ENCODE data around the gene MARF1.

MARF1 gene

GRCh38 chr16:15602285-15603044, 40.5 kb downstream of the MARF1 start:
- DNase-seq (ENCODE audit: low read depth in 3 of 3): no peak

DNA sequence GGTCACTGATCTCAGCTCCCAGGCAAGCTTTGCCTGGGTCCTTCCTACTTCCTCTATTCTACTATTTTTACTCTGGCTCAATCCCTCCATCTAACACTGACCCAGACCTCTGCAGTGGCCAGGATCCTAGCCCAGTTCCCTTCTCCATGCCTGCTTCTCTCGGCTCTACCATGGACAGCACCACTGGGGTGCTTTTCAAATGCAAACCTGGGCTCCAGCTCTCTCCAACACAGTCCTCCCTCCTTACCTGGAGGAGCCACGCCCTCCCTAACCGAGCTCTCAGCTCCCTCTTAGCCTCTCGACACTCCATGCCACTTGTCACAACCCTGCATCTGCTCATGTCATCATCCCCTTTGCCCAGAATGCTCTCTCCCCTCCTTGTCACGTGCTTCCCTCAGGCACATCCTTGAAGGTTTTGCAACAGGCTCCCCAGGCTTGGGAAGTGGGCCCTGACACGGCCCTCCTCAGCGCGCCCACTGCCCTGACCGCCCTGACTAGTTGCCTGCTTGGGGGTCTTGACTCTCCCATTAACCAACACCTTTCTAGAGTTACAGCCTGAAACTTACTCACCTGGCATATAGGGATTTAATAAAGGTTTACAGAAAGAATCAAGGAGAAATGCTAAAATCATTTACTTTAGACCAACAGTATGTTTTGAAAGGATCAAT, 41.6 kb downstream of the MARF1 start:
- DNase-seq (ENCODE audit: low read depth in 3 of 3): no peak

GRCh38 chr16:15599303-15600070, 43.5 kb downstream of the MARF1 start:
- DNase-seq (ENCODE audit: low read depth in 3 of 3): no peak

DNA sequence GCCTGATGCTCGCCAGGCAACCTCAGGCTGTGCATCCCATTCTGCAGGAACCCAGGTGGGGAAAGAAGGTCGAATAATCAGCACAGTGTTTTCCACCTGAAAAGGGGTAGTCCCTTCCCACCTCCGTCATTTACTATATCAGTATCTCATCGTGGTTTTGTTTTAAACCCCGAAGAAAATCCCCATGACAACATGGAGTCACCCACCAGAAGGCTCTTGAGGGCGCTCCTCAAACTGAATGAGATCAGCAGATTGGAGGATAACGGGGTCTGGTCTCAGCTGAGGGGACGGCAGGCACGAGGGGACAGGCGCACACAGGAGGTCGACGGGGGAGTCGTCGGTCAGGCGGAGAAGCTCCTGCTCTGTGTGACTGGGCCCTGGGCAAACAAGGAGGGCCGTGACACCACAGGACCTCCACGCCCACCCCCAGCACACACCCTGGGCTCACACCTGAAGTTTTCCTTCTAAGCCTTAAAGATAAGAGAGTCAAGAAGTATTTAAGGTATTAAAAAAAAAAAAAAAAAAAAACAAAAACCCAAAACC, 44.2 kb downstream of the MARF1 start:
- no peak for DNase-seq (ENCODE audit: low read depth in 3 of 3)

GRCh38 chr16:15597822-15598647, 44.9 kb downstream of the MARF1 start:
- no peak for DNase-seq (ENCODE audit: low read depth in 3 of 3)

- DNase-seq (ENCODE audit: low read depth in 3 of 3): no peak
Measured at GRCh38 chr16:15597135-15597534, 45.8 kb downstream of the MARF1 start.

- no peak for DNase-seq (ENCODE audit: low read depth in 3 of 3)
Measured at GRCh38 chr16:15594711-15595320, 48.1 kb downstream of the MARF1 start.

GRCh38 chr16:15593235-15593634, 49.7 kb downstream of the MARF1 start:
- no peak for DNase-seq (ENCODE audit: low read depth in 3 of 3)

DNA sequence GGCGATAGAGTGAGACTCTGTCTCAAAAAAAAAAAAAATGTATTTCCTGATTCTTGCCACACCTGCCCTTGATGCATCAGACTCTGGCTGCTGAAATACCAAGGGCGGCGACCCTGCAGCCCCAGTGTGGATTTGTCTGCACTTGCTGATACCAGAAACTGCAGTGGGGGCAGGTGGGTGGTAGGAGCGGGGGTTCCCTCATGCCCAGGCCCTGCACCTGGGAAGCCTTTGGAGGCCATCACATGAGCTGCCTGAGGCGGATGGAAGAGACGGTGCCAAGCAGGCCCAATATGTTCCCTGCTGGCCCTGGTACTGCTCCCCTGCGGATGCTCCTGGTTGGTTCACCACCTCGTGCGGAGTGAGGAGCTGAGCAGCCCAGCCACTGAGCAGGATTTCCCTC, 50.6 kb downstream of the MARF1 start:
- no peak for DNase-seq (ENCODE audit: low read depth in 3 of 3)

DNA sequence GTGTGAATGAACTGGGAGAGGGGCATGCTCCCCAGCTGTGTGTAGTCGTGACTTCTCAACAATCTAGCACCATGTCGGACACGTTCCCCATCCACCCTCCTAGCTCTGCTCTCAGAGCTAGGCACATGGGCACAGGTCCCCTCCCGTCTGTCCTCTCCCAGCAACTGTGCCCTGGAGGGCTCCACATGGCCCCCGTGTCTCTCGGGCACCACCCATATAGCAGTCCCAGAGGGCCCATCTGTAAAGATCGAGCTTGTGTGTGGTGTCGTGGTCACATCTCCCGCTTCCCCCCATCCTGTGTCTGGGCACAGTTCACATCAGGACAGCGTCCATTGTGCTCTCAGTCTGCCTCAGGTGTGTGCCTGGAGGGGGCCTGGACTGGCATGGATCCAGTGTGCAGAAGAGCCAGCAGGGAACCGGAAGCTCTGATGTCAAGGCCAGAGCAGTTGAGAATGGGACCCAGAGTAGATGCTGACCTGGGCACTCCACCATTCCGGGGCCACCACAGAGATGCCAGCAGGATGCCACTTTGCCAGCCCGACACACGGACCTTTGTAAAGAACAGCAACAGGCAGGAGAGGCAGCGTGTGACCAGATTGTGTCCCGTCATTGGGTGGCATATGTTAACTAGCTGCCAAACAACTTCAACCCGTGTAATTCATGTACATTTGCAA, 55.7 kb downstream of the MARF1 start:
- DNase-seq (ENCODE audit: low read depth in 3 of 3): no peak

DNA sequence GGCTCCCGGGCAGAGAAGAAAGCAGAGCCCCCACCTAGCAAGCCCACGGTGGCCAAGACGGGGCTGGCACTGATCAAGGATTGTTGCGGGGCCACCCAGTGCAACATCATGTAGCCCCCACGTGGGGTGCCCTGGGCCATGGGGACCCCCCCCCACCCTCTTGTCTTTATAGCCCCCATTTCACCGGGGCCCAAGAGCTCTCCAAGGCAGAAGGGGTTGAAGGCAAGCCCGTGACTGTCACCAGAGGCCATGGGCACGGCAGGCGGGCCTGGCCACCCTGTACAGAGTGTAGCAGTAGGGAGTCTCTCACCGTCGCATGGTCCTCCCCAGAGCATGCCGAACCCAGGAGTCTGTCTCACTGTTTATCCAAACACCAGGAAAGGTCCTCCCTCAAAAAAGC, 56.2 kb downstream of the MARF1 start:
- DNase-seq (ENCODE audit: low read depth in 3 of 3): no peak

DNA sequence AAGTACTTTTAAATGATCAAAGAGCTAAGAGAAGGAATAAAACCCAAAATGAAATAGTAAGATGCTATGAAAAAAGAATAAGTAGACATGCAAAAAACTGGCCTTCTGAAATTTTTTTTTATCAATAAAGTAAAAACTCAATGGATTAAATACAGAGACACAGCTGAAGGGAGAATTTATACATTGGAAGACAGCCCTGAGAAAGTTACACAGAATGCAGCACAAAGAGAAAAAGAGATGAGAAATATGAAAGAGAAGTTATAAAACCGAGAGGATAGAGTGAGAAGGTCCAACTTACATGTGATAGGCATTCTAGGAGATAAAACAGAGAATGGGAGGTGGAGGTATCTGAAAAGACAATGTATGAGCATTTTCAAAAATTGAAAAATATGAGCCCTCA, 57.0 kb downstream of the MARF1 start:
- no peak for DNase-seq (ENCODE audit: low read depth in 3 of 3)

GRCh38 chr16:15583526-15583925, 59.4 kb downstream of the MARF1 start:
- DNase-seq (ENCODE audit: low read depth in 3 of 3): no peak

GRCh38 chr16:15581127-15581815, 61.7 kb downstream of the MARF1 start:
- no peak for DNase-seq (ENCODE audit: low read depth in 3 of 3)

GRCh38 chr16:15578824-15579223, 64.1 kb downstream of the MARF1 start:
- DNase-seq (ENCODE audit: low read depth in 3 of 3): no peak

- DNase-seq (ENCODE audit: low read depth in 3 of 3): no peak
Measured at GRCh38 chr16:15576960-15577958, 65.7 kb downstream of the MARF1 start.

GRCh38 chr16:15575293-15576049, 67.5 kb downstream of the MARF1 start:
- no peak for DNase-seq (ENCODE audit: low read depth in 3 of 3)

- DNase-seq (ENCODE audit: low read depth in 3 of 3): no peak
Measured at GRCh38 chr16:15574614-15574948, 68.4 kb downstream of the MARF1 start.
